ENCODE measurements around the gene IQSEC1.

IQSEC1 gene

DNA sequence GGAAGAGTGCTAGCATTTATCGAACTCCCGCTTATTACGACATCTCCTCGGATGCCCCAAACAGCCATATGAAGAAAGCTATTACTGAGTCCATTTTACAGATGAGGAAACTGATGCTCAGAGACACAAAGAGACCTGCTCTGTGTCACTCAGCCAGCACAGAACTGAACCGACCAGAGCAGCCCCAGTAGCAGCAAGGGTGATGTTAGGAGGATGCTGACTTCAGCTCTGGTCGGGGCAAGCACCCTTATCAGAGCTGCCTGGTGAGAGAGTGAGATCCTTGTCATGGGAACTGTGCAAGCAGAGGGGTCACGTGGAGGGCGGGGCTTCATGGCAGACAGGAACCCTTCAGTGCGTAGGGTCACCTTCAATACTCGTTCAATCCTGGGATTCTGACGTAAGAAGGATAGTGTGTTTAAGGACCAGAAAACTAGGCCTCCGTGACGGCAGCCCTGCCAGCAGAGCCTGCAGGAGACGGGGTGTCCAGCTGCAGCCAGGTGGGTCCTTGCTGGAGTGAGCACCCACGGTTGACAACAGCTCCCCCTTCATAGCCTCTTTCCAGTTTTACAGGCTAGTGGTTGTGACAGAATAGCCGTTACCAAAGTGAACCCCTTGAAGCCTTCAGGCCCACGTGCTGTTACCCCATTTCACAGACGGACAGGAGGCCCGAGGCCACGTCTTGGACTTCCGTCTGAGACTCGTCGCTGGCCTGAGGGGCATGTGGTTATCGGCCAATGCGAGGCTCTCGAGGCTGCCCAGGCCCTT, 12.0 kb upstream of the IQSEC1 start:
- DNase-seq: no peak

DNA sequence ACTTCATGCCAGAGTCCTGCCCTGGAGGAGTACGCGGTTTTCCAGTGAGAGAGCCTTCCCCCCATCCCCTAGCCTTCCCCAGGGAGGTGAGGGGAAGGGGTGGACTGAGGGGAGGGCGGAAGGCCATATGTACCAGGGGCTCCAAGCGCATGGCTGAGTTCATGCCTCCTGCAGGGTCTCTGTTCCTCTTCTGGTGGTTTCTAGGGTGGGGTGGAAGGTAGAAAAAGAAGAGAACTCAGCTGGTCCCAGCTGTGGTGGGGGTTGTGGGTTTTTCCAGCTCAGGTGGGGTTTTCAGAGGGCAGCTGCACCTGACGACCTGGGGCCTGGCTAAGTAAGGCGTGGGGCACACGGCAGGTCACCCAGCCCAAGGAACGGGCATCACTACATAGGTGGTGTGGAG, 10.7 kb upstream of the IQSEC1 start:
- DNase-seq: no peak

DNA sequence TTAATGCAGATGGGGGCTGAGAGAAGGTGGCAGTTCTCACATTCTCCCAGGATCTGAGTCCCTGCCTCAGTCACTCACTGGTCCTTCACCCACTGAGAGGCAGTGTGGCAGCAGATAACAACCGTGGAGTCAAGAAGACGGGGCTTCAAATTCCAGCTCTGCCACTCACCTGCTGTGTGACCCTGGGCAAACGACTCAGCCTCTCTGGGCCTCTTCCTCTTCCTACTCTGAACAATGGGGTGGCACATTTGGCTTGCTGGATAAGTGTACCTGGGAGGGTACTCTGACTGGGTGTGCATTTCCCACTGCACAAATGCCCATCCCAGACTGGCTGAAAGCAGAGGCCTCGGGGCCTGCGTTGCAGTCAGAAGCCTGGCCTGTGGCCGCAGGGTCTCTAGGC, 10.0 kb upstream of the IQSEC1 start:
- DNase-seq: no peak

DNA sequence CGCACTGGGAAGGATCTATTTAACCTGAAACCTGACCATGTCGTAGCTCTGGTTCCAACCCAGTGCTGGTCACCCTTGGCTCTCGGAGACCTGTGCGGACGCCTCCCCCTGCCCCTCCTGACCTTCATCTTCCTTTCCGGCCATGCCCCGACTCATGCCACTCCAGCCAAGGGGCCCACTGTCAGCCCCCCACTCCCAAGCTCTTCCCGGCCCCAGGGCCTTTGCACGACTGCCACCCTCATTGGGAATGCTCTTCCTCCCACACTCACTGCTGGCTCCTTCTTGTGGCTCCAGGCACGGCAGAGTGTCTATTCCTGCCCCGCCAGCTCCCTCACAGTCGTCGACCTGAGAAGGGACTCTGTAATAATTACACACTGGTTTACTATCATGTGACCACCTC, 9.4 kb upstream of the IQSEC1 start:
- DNase-seq: no peak

DNA sequence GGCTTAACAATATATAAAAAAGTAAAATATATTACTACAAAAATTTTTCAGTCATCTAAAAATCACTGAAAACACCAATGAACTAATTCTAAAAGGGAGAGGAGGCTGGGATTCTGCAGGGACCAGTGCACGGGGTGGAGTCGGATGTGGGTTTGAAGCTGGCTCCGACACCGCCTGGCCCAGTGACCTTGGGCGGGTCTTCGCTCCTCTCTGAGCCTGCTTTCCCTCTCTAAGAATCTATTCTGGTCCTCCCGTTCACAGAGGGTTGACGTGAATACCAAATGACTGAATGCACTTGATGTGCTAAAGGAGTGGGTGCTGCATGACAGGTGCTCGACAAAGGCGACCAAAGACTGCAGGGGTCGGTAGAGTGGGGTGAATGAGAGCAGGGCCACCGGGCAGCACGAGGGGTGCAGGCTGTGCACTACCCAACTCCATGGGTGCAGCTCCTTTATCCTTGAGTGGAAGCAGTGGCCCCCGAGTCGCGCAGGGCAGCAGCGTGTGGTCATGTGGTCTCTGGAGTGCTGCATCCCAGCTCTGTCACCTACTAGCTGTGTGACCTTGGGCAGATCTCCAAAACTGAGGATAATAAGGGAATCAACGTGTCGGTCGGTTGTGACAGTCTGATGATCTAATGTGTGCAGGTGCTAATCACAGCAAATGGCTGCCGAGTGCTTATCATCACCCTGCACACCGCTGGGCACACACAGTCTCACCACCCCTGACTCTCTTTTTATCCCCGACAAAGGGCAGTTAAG, 8.6 kb upstream of the IQSEC1 start:
- no peak for DNase-seq

DNA sequence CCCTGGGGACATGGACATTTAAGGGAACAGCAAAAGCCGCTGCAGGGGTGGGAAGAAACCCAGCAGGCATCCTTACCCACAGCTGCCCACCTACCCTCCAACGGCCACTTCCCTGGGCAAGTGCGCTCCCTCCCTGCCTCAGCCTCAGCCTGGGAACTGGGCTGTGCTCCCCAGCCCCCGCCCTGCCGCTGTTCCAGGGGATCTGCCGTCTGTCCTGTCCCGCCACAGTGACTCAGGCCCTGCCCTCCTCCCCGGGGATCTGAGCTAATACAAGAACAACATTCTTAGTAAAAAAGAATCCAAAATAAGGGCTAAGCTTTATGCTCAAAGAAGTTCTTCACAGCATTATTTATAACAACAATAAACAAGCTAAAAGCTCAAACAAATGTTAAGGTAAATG, 7.4 kb upstream of the IQSEC1 start:
- DNase-seq: no peak

DNA sequence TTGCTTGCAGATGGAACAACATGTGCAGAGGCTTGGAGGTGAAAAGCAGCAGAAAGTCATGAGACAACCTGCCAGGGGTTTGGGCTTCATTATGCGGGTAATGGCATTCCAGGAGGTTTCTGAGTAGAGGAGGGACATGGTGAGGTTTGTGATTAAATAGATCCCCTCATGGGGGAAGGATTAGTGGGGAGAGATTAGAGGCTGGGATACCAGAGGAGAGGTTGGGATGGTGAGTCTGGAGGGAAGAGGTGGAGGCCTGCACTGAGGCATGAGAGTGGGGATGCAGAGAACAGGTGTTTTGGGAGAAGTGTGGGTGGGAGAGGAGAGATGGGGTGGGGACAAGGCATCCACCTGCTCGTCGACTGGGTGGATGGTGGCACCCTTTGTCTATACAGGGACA, 6.8 kb upstream of the IQSEC1 start:
- DNase-seq: no peak

DNA sequence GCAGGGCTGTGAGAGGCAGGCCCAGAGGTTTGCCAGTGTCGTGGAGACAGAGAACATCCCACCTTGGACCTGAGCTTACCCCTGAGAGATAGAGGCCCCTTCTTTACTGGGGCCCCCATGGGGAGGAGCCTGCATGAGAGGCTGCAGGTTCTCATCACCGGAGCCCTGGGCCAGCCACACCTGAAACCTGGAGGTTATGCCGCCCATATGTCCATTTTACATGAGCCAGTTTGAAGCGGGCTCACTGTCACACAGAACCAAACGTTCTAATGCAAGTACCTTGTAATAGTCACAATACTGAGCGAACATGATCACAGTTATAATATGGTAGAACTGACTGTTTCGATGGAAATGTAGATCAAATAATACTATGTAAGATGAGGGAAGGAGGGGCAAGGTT, 6.3 kb upstream of the IQSEC1 start:
- no peak for DNase-seq

DNA sequence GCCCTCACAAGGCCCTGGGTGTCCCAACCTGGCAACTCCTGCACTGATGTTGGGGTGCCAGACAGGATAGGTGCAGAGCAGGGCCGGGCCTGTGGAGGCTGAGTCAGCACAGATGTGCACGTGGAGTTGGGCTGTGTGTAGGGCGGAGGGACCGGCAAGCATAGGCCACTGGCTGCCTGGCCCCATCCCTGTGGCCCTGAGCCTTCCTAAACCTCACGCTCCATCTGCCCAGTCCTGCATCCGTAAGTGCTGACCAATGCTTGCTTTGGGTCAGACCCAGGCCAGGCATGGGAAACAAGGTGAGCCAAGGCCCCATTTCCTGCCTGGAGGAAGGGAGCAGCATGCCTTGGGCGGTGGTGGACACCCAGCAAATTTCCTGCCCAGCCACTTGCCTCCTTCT, 5.8 kb upstream of the IQSEC1 start:
- no peak for DNase-seq

DNA sequence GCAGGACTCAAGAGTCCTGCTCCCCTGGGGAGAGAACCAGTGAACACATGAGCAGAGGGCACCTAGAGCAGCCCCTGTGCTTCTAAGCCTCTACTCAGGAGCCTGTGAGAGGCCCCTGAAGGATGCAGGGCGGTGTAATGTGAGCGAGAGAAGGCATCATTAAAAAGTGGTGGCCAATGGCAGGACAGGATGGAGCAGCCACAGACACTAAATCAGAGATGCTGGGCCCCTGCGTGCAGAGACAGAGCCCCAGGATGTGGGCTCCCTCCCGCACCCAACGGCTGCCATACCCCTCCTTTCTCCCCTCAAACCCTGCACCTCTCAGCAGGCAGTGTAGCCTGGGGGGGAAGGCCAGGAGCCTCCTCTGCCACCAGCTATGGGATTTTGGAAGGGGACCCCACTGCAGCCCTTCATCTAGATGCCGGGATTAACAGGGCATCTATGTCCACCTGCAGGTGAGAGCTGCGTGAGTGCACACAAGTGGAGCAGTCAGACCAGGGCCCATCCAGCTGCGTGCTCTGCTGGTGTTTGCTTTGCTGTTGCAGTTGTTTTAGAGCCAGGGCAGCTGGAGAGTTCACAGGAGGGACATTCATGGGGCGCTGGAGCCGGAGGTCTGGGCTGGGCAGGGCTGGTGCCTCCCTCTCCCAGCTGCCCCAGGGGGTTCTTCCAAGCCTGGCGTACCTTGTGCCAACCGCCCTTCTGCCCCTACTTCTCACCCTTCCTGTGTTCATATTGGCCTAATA, 5.1 kb upstream of the IQSEC1 start:
- DNase-seq: no peak

DNA sequence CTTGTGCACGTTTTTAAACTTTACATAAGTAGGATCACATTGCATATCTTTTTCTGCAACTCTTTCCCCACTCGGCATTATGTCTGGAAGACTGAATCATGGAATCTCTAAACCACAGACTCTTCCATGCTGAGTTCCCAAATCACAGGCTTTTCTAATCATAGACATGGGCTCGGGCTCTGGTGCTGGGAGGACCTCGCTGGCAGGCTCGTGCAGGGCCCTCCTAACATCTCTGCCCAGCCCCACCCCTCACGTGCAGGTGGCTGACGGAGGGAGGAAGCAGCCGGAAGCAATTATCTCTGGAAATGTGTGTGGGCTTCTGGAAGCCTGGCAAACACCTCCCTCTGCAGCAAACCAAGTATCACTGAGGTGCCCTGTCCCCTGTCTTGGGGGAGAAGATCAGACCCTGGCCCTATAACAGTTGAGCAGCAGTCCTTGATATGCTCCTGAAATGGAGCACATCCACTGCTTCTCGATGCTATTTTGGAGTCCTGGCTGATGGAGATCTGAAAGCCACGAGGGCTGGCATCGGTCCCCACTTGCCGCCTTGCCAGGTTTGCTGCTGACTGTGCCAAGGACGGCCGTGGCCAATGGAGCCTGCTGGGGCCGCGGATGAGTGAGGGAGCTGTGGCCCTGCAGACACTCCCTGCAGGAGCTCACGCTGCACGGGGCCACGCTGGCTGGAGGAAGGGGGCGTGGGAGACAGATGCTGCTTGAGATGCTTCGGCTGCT, 4.4 kb upstream of the IQSEC1 start:
- no peak for DNase-seq

DNA sequence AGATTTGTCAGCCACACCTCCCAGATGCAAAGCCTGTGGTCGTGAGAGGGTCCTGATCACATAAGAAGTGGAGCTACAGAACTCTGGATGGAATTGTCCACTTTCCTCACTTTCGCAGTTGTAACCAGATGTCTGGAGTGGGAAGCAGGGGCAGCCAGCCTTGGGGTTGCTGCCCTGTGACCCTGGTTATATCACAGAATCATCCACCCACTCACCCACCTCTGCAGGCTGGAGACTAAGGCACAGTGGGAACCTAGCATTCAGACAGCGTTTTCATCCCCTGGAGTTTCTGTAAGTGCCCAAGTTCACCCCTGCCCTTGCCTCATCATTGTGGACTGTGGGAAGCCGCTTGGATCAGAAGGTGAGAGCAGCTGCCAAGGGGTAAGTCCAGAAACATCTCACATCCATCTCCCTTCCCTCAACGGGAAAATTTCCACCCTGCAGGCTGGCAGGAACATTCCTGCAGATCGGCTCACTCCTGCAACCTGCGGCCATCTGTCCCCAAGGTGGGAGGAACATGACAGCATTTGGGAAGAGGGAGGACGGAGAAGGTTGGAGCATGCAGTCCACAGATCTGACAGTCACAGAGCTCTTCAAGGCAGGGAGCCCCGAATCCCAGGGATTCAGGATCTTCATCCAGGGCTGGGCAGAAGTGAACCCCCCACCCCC, 2.9 kb upstream of the IQSEC1 start:
- DNase-seq: no peak

DNA sequence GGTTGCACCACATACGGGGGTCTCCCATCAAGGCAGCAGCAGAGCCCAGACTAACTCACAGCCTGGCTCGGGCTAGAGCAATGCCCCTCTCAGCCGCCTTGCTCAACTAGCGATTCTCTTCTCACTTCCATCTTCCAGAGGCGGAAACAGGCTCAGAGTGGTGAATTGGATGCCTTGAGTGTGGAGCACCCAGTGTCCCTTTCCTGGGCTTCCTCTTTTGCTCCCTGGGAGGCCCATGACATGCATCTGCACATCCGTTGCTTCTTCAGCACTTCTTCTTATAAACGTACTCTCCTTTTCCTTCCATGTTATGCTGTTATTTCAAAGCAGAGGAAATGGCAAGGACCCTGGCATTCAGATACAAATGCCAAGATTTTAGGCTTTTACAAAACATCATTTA, 2.1 kb upstream of the IQSEC1 start:
- DNase-seq: no peak

DNA sequence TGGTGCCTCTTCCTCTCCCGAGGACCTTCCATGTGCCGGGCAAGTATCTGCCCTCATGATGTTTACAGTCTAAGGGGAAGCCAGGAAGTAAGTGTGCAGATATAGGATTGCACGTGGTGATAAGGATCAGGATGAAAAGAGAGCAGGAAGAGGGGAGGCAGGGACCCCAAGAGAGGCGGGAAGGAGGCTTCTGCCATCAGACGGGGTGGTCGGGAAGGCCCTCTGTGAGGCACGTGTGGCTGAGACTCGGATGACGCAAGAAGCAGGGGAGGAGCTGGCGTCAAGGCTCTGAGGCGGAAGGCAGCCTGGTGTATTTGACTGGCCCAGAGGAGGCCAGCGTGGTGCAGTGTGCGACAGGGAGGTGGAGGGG, 762 bp upstream of the IQSEC1 start:
- no peak for DNase-seq

DNA sequence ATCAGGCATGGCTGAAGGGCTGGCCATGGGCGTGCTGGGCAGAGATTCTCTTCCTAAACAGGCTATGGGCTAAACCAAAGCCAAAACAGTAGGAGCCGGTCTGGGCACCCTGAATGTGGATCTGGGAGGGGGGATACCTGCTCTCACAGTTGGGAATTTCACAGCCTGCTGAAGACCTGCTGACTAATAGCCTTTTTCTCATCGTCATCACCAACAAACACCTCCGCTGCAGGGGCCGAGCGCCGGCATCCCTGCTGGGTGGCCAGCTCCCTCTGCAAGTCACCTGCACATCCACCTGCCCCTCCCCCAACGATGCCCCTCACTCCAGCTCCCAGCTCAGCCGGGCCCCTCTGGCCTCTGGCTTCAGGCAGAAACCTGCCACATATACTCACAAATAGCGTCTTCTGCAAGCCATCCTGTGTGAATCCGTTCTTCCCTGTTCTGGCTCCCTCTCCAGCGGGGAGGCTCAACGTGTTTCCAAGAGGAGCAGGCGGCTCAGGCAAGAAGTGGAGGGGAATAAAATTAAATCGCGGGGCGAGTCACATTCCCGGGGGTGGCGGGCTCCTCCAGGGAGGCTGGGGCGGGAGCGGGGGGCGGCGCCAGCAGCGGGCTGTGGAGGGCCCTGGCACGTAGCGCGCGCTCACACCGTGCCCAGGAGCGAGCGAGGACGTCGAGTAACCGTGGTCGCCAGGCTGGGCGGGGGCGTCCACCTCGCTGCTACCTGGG, 466 bp downstream of the IQSEC1 start:
- DNase-seq: no peak

DNA sequence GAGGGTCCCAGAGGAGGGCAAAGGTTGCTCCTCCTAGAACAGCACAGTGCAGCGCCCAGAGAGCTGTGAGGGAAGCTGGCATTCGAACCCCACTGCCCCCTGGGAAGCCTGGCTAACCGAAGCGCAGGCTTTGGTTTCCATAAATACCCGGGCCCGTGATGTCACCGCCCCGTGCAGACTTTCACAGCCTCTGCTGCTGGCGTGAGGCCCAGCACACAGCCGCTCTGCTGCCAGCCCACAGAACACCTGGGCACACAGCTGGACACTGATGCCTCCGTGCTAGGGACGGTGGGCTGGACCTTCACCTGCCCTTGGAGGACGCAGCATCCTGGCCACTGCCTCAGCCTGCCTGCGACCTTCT, 1.0 kb downstream of the IQSEC1 start:
- peak; percentile 73 for DNase-seq

DNA sequence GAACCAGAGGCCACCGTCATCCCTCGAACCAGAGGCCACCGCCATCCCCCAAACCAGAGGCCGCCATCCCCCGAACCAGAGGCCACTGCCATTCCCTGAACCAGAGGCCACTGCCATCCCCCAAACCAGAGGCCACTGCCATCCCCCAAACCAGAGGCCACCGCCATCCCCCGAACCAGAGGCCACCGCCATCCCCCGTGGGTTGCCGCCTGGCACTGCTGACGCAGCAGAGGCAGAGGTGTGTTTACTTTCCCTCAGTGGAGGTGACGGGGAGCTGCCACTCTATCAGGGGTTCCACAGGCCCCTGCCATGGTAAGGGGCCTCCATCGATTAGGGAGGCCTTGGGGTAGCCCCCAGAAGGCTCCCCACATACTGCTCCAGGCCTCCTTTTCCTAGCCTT, 1.5 kb downstream of the IQSEC1 start:
- no peak for DNase-seq

DNA sequence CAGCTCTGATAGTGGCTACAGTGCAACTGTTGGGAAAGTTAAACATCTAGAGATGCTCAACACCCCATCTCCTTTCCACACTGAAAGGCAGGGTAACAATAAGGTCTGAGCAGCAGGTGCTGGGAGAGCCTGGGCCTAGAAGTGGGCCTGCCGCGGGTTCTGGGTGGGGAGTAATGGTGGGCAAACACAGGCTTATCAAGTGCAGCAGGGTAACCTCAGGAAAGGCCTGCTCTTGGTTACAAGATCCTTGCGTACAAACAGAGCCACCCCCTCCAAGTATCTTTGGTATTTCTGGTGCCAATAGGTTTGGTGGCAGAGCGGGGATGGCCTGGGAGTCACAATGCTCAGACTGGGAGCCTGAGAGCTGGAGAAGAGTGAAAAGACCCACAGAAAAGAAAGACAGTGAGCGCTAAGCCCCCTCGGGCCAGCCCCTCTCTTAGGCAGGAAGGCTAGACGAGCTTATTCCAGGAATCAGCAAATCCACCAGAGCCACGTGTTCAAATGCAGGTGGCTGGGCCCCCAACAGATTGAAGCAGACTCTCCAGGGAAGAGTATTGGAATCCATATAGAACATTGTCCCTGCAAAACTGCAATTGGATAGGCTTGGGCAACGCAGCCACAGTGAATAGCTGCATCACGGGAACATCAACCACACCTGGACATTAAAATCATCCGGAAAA, 2.7 kb downstream of the IQSEC1 start:
- no peak for DNase-seq

DNA sequence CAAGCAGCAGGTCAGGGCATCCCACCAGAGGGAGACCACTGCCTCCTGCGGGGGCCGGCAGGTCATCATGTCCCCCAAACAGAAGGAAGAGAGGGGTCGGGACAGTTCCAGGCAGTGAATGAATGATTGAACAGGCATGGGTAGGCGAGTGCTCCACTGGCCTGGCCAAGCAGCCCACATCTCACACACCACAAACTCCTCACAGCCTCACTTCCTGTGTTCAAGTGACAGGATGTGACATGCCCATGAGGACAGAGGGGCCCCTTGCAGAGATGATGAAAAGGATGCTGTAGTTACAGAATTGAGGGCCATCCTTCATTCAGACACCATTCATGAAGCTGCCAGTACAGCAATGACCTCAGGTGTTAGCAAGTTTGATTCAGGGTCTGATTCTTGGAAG, 3.7 kb downstream of the IQSEC1 start:
- no peak for DNase-seq

DNA sequence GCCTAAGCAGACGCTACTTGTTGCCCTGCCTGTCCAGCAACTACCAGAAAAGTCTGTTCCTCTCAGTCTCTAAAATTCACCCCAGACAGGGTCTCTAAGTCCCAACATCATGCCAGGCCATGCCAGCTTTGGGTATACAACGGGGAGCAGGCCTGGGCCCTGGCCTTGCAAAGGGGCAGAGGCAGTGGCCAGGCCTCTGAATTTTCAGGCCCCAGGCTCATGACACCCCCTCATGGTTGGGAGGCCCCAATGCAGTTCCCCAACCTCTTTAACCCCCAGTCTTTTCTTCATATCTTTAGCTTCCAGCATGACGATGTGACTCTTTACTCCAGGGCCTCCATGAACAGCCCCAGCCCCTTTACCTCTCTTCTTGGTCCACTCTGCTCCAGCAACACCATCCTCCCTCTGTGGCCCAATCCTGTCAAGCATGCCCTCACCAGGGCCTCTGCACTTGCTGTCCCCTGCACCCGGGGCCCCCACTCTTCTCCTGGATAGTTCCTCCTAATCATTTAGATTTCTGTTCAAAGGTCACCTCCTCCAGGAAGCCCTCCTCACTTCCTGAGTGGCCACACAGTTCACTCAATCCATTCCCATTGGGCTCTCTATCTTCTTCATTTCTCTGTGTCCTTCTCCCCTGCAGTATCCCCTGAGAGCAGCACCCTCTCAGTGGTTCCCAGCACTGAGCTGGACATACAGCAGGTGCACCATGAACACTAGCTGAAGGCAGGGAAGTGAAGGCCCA, 4.8 kb downstream of the IQSEC1 start:
- no peak for DNase-seq

DNA sequence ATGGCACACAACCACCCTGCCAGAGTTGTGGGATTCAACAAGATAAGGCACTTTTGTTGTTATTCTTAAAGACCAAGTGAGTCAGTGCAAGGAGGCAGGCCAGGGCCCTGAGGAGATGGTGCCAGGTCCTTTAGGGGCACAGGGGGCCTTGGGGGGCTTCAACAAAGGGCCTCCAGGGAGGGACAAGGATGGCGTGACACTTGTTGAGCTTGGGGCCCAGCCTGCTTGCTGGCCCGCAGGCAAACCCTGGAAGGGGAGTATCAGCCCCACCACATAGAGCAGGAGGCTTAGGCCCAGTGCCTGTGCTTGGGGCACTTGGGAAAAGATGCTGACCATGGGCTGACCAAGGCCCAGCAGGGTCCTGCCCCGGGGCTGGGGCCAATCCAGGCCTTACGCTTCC, 5.5 kb downstream of the IQSEC1 start:
- DNase-seq: no peak

Data from right forelimb (tissue), 1 donor.